IgD-negative memory B cell (primary cell): ENCODE results near the gene NLRP6. TPM values are rescaled to one million over a fixed set of nuclear protein-coding genes. Genes with fewer than 3 reads are reported as not detected.
"Not testable (repeated sequence)": the region's sequence is repeated elsewhere in the genome, so short reads cannot be mapped to it uniquely, and the experiment has no call there.

Experiments used
- H3K27ac Mint-ChIP-seq, 3 donors: one replicate each; pipeline ENCODE4 v1.8.0; 2020 to 2022; ENCODE audit warnings: mild to moderate bottlenecking in 3 of 3, mixed read lengths in 3 of 3, moderate library complexity in 1 of 3
- H3K27me3 Mint-ChIP-seq: one replicate; pipeline ENCODE4 v1.8.0; 2021; ENCODE audit warnings: mixed read lengths
- H3K36me3 Mint-ChIP-seq: one replicate; pipeline ENCODE4 v1.8.0; 2020; ENCODE audit warnings: mild to moderate bottlenecking, mixed read lengths
- H3K4me1 Mint-ChIP-seq, 3 donors: one replicate each; pipeline ENCODE4 v1.8.0; 2020 to 2022; ENCODE audit warnings: mixed read lengths in 3 of 3, mild to moderate bottlenecking in 1 of 3
- H3K4me3 Mint-ChIP-seq, 4 donors: one replicate each; pipeline ENCODE4 v1.8.0; 2020 to 2022; ENCODE audit warnings: mild to moderate bottlenecking in 4 of 4, mixed read lengths in 4 of 4, moderate library complexity in 3 of 4
- H3K9me3 Mint-ChIP-seq, 3 donors: one replicate each; pipeline ENCODE4 v1.8.0; 2020 to 2021; ENCODE audit warnings: mixed read lengths in 3 of 3, mild to moderate bottlenecking in 1 of 3
- polyA plus RNA-seq: library from polyadenylated mRNA; unstranded; fragments of 300-500 nt; fragmentation: Illumina TruSeq; gene quantifications from one replicate; pipeline ENCODE4 v1.2.3, GENCODE V29; 2021

Gene NLRP6
- polyA plus RNA-seq, 1 donor from 2014 or later, result 5.9 TPM

GRCh38 chr11:333616-334263 lies 55.5 kb downstream of the NLRP6 start:
- not testable (repeated sequence) for H3K36me3 Mint-ChIP-seq, H3K4me3 Mint-ChIP-seq, H3K9me3 Mint-ChIP-seq, H3K27me3 Mint-ChIP-seq
- peaks cover 11 to 31% (median 16%) of the 10 kb centered on the region in 3 donors for H3K4me1 Mint-ChIP-seq
- peak overlapping the region in 1 of 3 donors; percentile 43 for H3K27ac Mint-ChIP-seq

- peaks cover 6 to 26% (median 11%) of the 10 kb centered on the region in 3 donors for H3K4me1 Mint-ChIP-seq
- no peaks in the 10 kb centered on the region for H3K9me3 Mint-ChIP-seq
- peak overlapping the region in 1 of 3 donors; percentile 43 for H3K27ac Mint-ChIP-seq
- no peaks in the 10 kb centered on the region for H3K36me3 Mint-ChIP-seq
- H3K4me3 Mint-ChIP-seq, result no peak overlapping the region
- H3K27me3 Mint-ChIP-seq, result no peaks in the 10 kb centered on the region
Observed at GRCh38 chr11:334264-334994, 56.2 kb downstream of the NLRP6 start.

Other genes starting within 250 kb of the NLRP6 start
- gene SCGB1C1, start 85.3 kb upstream of the NLRP6 start, polyA plus RNA-seq, result not detected
- 44.4 TPM for gene BET1L, start 71.0 kb upstream of the NLRP6 start, polyA plus RNA-seq
- 65.7 TPM for gene RIC8A, start 70.7 kb upstream of the NLRP6 start, polyA plus RNA-seq
- gene SIRT3, start 42.1 kb upstream of the NLRP6 start, polyA plus RNA-seq, result 11.6 TPM
- gene PSMD13, start 41.4 kb upstream of the NLRP6 start, polyA plus RNA-seq, result 179 TPM
- 6.1 TPM for gene PGGHG, start 10.7 kb downstream of the NLRP6 start, polyA plus RNA-seq
- not detected for gene IFITM5, start 21.1 kb downstream of the NLRP6 start, polyA plus RNA-seq
- gene IFITM2, start 29.4 kb downstream of the NLRP6 start, polyA plus RNA-seq, result 1,305 TPM
- gene IFITM1, start 35.6 kb downstream of the NLRP6 start, polyA plus RNA-seq, result 233 TPM
- 1.4 TPM for gene IFITM3, start 42.5 kb downstream of the NLRP6 start, polyA plus RNA-seq
- not detected for gene B4GALNT4, start 91.1 kb downstream of the NLRP6 start, polyA plus RNA-seq
- not detected for gene PKP3, start 115.8 kb downstream of the NLRP6 start, polyA plus RNA-seq
- gene SIGIRR, start 136.6 kb downstream of the NLRP6 start, polyA plus RNA-seq, result 130 TPM
- 4.9 TPM for gene ANO9, start 163.6 kb downstream of the NLRP6 start, polyA plus RNA-seq
- 10.9 TPM for gene PTDSS2, start 171.9 kb downstream of the NLRP6 start, polyA plus RNA-seq
- gene RNH1, start 228.8 kb downstream of the NLRP6 start, polyA plus RNA-seq, result 202 TPM